Left ventricle myocardium inferior (tissue), 1 donor: Measurements from ENCODE around the gene DLG2. TPM values are rescaled to one million over a fixed set of nuclear protein-coding genes. Genes with fewer than 3 reads are reported as not detected.

Experiments
- DNase-seq: peaks from one replicate; pipeline ENCODE4 v3.0.0-alpha.2; 2020
- H3K27ac ChIP-seq: fragments of 200-600 bp; replicated peaks from 2 replicates; pipeline ENCODE4 v1.8.0; 2021
- H3K27me3 ChIP-seq: fragments of 200-600 bp; 2 replicates; pipeline ENCODE4 v1.8.0; 2021; ENCODE audit warnings: low read depth
- H3K36me3 ChIP-seq: fragments of 200-600 bp; 2 replicates; pipeline ENCODE4 v1.8.0; 2021
- H3K4me1 ChIP-seq: fragments of 200-600 bp; 2 replicates; pipeline ENCODE4 v1.8.0; 2021
- H3K4me3 ChIP-seq: fragments of 200-600 bp; 2 replicates; pipeline ENCODE4 v1.8.0; 2021; ENCODE audit warnings: mild to moderate bottlenecking, moderate library complexity
- H3K9me3 ChIP-seq: fragments of 200-600 bp; replicated peaks from 2 replicates; pipeline ENCODE4 v1.8.0; 2021
- intact Hi-C: fragments of 100-400 bp; cut with micrococcal nuclease; formaldehyde crosslinking; loops from one replicate; pipeline ENCODE4 v1.11.0; 2022
- total RNA-seq: library from RNA; stranded (reverse); fragmentation: NEBNext Ultra II Directional; extraction: Animal tissue kit (Norgen Biotek cat#: 25700); gene quantifications from one replicate; pipeline ENCODE4 v1.2.1, GENCODE V29; 2021
- TF ChIP-seq, protein P1 (sequence below): fragments of 200-600 bp; IDR thresholded peaks from 2 replicates; pipeline ENCODE4 v1.8.0; 2021; ENCODE audit warnings: antibody characterized with exemption, mild to moderate bottlenecking, borderline replicate concordance
- donor health status: DM: no; HTN: yes; CAD: no; lungs with severe emphysema.

DLG2 gene
- total RNA-seq, 1 donor from 2014 or later: 6.5 TPM

GRCh38 chr11:83493917-83494316 is 2133.2 kb downstream of the DLG2 start:
- no peaks in the 10 kb centered on the region for H3K27me3 ChIP-seq
- H3K9me3 ChIP-seq: no peaks in the 10 kb centered on the region
- no peak for DNase-seq
- H3K36me3 ChIP-seq: no peaks in the 10 kb centered on the region
- TF ChIP-seq, protein P1, sequence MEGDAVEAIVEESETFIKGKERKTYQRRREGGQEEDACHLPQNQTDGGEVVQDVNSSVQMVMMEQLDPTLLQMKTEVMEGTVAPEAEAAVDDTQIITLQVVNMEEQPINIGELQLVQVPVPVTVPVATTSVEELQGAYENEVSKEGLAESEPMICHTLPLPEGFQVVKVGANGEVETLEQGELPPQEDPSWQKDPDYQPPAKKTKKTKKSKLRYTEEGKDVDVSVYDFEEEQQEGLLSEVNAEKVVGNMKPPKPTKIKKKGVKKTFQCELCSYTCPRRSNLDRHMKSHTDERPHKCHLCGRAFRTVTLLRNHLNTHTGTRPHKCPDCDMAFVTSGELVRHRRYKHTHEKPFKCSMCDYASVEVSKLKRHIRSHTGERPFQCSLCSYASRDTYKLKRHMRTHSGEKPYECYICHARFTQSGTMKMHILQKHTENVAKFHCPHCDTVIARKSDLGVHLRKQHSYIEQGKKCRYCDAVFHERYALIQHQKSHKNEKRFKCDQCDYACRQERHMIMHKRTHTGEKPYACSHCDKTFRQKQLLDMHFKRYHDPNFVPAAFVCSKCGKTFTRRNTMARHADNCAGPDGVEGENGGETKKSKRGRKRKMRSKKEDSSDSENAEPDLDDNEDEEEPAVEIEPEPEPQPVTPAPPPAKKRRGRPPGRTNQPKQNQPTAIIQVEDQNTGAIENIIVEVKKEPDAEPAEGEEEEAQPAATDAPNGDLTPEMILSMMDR: no peak
- H3K27ac ChIP-seq: no peak overlapping the region
- H3K4me1 ChIP-seq: no peaks in the 10 kb centered on the region
- intact Hi-C loops: no loop called here
- no peak overlapping the region for H3K4me3 ChIP-seq

GRCh38 chr11:83493034-83493433 is 2134.1 kb downstream of the DLG2 start:
- intact Hi-C loops: no loop called here
- Histone ChIP-seq H3K4me3 (no peak overlapping the region), H3K9me3 (no peaks in the 10 kb centered on the region), H3K36me3 (no peaks in the 10 kb centered on the region), H3K27ac (no peak overlapping the region), H3K4me1 (no peaks in the 10 kb centered on the region), H3K27me3 (no peaks in the 10 kb centered on the region)
- TF ChIP-seq, protein P1: no peak
- no peak for DNase-seq

DNA sequence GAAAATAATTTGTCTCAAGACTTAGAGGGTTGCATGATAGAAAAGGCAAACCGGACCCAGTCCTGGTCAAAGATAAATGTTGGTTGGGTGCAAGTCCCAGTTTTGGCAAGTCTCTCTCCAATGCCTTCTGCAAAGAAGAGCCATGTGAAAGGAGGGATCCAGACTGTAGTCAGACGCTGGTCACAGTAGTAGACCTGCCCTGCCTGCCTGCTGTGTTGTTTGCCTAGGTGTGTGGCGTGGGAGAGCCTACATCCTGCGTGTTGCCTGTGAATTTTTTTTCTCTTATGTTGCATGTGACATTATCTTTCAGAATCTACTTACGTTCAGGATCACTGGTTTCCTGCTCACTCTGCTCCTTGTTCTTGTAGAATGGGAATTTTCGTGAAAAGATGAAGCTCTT is 2143.3 kb downstream of the DLG2 start:
- H3K4me3 ChIP-seq: no peak overlapping the region
- H3K27me3 ChIP-seq: no peaks in the 10 kb centered on the region
- H3K27ac ChIP-seq: no peak overlapping the region
- no peak for DNase-seq
- no peaks in the 10 kb centered on the region for H3K4me1 ChIP-seq
- intact Hi-C loops: no loop called here
- no peaks in the 10 kb centered on the region for H3K36me3 ChIP-seq
- H3K9me3 ChIP-seq: no peaks in the 10 kb centered on the region
- TF ChIP-seq, protein P1: no peak

- H3K36me3 ChIP-seq: no peaks in the 10 kb centered on the region
- no peaks in the 10 kb centered on the region for H3K27me3 ChIP-seq
- H3K9me3 ChIP-seq: no peaks in the 10 kb centered on the region
- TF ChIP-seq, protein P1: no peak
- H3K4me1 ChIP-seq: no peaks in the 10 kb centered on the region
- no peak overlapping the region for H3K4me3 ChIP-seq
- no peak overlapping the region for H3K27ac ChIP-seq
- DNase-seq: no peak
- intact Hi-C loops: no loop called here
Observed at GRCh38 chr11:83480811-83481210, 2146.3 kb downstream of the DLG2 start.

DNA sequence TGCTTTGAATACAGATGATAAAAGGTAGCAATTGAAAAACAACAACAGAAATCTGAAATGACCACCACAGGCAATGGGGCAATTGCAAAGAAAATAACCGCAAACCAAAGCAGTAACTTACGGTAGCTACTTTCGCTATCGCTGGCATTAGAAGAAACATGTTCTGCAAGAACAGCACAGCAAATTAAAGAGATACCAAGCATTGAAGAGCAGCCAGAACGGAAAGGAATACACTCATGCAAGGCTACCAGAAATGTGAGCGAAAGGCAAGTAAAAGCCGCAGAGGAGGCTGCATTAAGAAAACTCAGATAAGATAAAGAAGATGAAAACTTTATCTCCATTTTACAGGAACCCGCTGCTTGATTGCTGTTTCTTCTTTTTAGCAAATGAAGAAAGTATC is 2146.9 kb downstream of the DLG2 start:
- Histone ChIP-seq H3K27me3 (no peaks in the 10 kb centered on the region), H3K4me1 (no peaks in the 10 kb centered on the region), H3K27ac (no peak overlapping the region), H3K9me3 (no peaks in the 10 kb centered on the region), H3K4me3 (no peak overlapping the region), H3K36me3 (no peaks in the 10 kb centered on the region)
- TF ChIP-seq, protein P1: no peak
- DNase-seq: no peak
- intact Hi-C loops: no loop called here

DNA sequence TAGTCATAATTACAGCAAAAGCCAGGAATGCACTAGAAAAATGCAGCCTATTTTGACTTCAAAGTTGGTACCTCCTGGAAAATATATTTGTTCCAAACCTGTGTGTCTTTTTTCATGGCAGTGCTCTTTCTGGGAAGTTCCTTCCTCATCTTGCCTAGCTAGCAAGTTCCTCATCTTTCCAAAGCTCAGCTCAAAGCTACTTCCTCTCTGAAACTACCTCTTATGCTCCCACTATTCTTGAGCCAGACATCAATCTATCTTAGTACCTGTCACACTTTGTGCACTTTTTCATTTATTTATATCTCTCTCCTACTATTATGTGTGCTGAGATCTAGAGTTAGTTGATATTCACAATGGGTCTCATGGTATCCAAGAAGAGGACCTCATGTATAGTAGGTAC is 2149.4 kb downstream of the DLG2 start:
- H3K27me3 ChIP-seq: no peaks in the 10 kb centered on the region
- no peak for DNase-seq
- no peak overlapping the region for H3K4me3 ChIP-seq
- H3K36me3 ChIP-seq: no peaks in the 10 kb centered on the region
- TF ChIP-seq, protein P1: no peak
- intact Hi-C loops: no loop called here
- no peaks in the 10 kb centered on the region for H3K9me3 ChIP-seq
- H3K4me1 ChIP-seq: no peaks in the 10 kb centered on the region
- H3K27ac ChIP-seq: no peak overlapping the region
